NCI-H748 (cell line): ENCODE results near the gene GFER.
"Not testable (repeated sequence)": the region's sequence is repeated elsewhere in the genome, so short reads cannot be mapped to it uniquely, and the experiment has no call there.

Experiments used
- DNase-seq: peaks from one replicate; lab custom pipeline; 2025; ENCODE audit not compliant: unreplicated experiment; lab: John Stamatoyannopoulos, UW

GFER gene

DNA sequence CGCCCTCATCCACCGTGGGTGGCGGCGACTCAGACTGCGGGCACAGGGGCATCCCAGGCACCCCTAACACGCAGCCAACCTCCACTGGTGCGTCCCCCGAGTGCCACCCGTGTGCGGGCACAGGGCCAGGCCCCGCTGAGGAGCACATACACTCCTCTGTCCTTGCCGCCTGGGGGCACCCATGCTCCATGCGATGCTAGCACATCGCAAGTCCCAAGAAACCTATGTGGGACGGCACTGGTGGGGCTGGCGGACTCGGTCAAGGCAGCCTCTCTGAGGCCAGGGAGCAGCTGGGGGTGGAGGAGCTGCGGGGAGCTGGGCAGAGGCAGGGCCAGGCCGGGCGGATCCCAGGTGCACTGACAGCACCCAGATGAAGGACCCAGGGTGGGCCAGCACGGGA, 21.7 kb downstream of the GFER start:
- no peak for DNase-seq

GRCh38 chr16:2006317-2006716, 22.3 kb downstream of the GFER start:
- no peak for DNase-seq

- no peak for DNase-seq
These were observed 23.3 kb downstream of the GFER start for GRCh38 chr16:2007081-2007836.

- DNase-seq, result no peak
These were observed 24.1 kb downstream of the GFER start for GRCh38 chr16:2008009-2008526.

DNA sequence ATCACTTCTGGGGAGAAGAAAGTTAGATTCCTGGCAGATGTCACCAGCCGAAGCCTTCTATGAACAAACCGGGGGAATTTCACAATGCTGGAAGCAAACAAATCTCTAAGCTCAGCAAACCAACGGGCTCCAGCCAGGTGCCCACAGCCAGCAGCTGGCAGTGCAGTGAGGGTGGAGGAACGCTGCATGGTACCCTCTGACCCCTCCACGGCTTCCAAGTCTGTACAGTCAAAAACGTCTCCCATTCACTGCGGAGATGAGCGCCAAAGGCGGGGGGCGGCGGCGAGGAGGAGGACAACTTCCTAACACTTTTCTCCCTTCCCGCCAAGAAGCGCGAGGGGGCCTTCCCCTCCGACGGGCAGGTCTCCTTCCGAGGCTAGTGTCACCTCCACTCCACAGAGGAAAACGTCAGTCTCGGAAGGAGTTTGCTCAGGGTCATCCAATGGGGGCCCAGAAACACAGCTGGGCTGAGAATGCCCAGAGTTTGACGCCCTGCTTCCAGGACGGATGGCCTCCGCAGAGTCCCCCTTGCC, 24.7 kb downstream of the GFER start:
- peak; percentile 16 for DNase-seq

- peak; percentile 46 for DNase-seq
These were observed 25.2 kb downstream of the GFER start for GRCh38 chr16:2009164-2009711.

DNA sequence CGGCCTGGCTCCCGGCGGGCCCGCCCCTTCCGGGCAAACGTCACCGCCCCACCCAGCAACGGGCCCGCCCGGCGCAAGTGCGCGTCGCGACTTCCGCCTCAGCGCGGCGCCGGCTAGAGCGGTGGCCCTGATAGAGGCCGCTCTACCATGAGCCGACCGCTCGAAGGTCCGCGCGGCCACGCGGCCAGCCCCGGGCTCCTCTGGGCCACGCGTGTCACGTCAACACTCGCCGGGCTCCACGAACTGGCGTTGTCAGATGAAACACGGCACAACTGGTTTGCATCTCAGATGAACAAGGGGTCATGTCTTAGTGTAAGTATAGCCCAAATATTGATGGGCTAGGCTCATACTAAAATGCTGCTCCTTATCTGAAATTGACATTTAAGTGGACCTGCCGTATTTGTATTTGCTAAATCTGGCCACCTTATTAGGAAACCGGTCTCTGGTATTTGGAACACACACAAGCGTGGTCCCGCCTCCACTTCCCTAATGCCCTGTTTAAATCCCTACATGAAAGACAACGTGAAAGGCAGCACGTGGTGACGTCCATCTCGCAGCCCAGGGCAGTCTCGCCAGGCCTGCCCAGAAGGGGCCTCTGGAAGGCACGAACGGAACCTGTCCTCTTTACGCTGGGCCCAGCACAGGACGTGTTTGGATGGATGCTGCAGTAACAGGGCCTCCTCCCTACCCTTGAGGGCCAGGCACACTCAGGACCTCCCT, 26.0 kb downstream of the GFER start, which contains the start of gene ZNF598:
ZNF598 (minus strand) TSS at position 31 of the 720 bp plus-strand sequence.
- DNase-seq, result peak; percentile 87

DNA sequence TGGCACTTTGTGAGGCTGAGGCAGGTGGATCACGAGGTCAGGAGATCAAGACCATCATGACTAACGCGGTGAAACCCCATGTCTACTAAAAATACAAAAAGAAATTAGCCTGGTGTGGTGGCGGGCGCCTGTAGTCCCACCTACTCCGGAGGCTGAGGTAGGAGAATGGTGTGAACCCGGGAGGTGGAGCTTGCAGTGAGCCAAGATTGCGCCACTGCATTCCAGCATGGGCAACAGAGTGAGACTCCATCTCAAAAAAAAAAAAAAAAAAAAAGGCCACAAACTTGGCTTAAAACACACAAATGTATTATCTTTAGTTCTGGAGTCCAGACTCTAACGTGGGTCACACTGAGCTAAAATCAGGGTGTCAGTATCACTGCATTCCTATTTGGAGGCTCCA, 27.7 kb downstream of the GFER start:
- not testable (repeated sequence) for DNase-seq

- no peak for DNase-seq
These were observed 29.5 kb downstream of the GFER start for GRCh38 chr16:2013527-2013926.

GRCh38 chr16:2015117-2015946, 31.3 kb downstream of the GFER start:
- DNase-seq, result no peak

DNA sequence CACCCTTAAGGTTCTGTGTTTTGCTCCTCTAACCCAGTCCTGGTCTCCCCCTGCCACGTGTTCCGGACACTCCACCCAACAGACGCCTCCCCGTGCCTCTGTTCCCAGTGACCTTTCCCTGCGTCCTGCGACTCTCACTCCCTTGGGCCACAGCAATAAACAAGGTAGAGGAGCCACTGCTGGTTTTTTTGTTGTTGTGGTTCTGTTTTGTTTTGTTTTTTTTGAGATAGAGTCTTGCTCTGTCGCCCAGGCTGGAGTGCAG, 31.9 kb downstream of the GFER start:
- no peak for DNase-seq

DNA sequence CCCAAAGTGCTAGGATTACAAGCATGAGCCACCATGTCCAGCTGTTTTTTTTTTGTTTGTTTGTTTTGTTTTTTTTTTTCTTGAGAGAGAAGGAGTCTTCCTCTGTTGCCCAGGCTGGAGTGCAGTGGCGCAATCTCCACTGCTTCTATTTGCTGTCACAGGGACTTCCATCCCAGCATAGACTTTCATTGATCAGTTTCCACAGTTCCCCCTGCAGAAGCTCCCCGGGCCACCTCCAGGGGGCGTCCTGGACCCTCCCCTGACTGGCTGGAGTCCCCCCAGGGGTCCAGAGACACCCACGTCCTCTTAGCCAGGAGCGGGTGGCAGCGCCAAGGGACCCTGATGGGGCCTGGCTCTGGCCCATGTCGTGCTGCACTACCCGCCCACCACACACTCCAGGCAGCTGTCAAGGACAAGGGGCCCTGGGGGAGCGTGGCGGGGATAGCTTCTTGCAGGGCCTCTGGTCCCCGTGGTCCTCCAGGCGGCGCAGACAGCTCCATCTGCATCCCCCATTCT, 32.5 kb downstream of the GFER start:
- DNase-seq, result peak; percentile 4

DNA sequence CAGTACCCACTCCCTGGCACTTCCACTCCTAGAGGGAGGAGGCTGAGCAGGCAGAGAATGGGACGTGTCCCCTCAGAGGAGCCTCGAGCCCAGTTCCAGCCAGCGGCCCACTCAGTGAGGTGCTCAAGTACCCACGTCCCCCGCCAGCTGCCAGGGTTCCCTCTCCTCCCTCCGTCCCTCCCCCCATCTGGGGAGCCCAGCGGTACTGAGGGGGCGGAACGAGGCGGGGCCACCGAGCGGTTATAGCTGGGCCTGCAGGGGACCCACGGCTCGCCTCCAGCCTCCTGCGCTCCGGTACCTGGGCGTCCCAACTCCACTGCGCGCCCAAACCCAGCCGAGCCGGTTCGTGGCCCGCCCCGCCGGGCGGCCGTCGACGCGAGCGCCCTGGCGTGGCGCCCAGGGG, 35.5 kb downstream of the GFER start, which contains the start of gene NPW:
NPW (plus strand) TSS at position 268 of the 403 bp plus-strand sequence.
- DNase-seq, result peak; percentile 28

- peak; percentile 26 for DNase-seq
These were observed 36.2 kb downstream of the GFER start for GRCh38 chr16:2019921-2020831.

GRCh38 chr16:2022723-2023091, 38.7 kb downstream of the GFER start:
- DNase-seq, result no peak

DNA sequence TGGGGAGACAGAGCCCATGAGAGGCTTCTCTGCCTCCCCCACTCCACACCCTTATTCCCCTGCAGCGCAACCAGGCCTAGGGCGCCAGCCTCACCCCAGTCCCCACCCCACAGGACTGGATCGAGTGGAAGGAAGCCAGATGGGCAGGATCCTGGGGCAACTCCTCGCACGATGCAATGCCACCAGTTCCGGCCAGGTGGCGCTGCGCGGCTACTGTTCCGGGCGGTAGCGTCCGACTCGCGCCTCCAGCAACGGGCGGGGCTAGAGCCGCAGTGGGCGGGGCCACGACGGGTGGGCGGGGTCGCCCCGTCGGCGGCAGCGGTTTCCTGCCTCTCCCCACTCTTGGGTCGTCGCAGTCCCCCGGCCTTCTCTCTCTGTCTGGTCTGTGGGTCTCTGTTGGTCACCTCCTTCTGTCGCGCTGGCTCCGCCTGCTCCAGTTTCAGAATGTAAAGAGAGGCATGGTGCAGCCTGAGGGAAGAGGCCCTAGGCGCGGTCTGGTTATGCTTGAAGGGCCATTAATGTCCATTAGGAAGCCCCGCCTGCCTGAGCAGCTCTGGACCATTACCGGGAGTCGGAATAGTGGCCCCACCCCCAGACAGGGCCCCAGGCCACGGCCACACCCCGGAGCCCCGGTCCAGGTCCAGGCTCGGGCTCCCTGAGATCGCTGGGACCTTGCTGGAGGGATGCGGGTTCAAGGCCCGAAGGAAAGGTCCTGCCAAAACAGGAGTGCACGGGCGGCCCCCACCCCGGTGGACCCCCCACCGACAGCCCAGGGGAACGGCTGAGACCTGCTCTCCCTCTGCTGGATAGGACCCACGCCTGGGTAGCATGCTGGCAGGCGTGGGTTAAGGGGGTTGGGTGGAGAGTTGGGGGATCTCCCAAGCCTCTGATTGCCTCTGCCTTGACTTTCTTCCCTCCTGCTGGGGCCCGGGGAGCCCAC, 39.4 kb downstream of the GFER start:
- DNase-seq, result peak; percentile 81

GRCh38 chr16:2024032-2024420, 40.0 kb downstream of the GFER start:
- no peak for DNase-seq

- no peak for DNase-seq
These were observed 41.3 kb downstream of the GFER start for GRCh38 chr16:2025251-2025650.
